Stomach (tissue), 4 donors: ENCODE results near the gene GRM4.

Experiments used
- POLR2AphosphoS5 ChIP-seq, 3 donors: sonication (generic); formaldehyde crosslinking; IDR thresholded peaks; one replicate each; pipeline ENCODE4 v1.6.1; 2016; ENCODE audit warnings: antibody characterized with exemption in 3 of 3
- TF ChIP-seq, protein P1 (sequence below), 7 experiments: fragments of 450-650 bp in 4 of 7; fragments of 200-600 bp in 3 of 7; sonication (generic) in 3 of 7; IDR thresholded peaks; one replicate each; pipeline ENCODE4 v1.5.1; 2016 to 2019; ENCODE audit warnings: antibody characterized with exemption in 7 of 7, control low read depth in 2 of 7, mild to moderate bottlenecking in 1 of 7

DNA sequence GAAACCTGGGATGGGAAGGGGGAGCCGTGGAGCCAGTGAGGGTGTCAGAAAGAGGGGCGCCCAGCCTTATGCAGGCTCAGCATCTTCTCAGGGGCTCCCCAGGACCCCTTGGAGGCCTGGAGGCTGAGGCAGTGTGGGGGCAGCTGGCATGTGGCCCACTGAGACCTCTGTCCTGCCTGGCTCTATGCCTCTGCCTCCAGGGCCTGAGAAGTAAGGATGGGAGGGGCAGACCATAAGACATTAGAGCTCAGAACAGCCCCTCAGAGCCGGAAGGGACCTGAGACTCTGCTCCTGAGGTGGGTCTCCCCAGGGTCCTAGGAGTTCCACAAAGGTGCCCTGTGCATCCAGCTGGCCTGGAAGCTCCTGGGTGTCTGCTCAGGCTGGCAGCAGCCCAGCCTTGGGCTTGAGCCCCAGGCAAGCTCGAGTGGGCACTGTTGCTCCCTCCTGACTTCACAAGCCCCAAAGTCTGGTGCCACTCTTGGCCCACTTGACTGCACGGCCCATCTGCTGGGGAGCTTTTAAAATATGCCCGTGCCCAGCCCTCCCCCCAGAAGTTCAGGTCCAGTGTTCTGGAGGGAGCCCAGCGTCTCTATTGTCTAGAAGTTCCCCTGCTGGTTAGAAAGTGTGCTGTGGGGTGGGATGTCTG lies 126.8 kb downstream of the GRM4 start:
- no peak for TF ChIP-seq POLR2AphosphoS5 (IDR thresholded peaks at IDR 0.05)
- TF ChIP-seq, protein P1, sequence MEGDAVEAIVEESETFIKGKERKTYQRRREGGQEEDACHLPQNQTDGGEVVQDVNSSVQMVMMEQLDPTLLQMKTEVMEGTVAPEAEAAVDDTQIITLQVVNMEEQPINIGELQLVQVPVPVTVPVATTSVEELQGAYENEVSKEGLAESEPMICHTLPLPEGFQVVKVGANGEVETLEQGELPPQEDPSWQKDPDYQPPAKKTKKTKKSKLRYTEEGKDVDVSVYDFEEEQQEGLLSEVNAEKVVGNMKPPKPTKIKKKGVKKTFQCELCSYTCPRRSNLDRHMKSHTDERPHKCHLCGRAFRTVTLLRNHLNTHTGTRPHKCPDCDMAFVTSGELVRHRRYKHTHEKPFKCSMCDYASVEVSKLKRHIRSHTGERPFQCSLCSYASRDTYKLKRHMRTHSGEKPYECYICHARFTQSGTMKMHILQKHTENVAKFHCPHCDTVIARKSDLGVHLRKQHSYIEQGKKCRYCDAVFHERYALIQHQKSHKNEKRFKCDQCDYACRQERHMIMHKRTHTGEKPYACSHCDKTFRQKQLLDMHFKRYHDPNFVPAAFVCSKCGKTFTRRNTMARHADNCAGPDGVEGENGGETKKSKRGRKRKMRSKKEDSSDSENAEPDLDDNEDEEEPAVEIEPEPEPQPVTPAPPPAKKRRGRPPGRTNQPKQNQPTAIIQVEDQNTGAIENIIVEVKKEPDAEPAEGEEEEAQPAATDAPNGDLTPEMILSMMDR (IDR thresholded peaks at IDR 0.05) = no peak
